ENCODE results near the gene GLO1.
A peak's percentile ranks its signal among the peaks of the same experiment; 100 is the strongest.

The GLO1 gene

DNA sequence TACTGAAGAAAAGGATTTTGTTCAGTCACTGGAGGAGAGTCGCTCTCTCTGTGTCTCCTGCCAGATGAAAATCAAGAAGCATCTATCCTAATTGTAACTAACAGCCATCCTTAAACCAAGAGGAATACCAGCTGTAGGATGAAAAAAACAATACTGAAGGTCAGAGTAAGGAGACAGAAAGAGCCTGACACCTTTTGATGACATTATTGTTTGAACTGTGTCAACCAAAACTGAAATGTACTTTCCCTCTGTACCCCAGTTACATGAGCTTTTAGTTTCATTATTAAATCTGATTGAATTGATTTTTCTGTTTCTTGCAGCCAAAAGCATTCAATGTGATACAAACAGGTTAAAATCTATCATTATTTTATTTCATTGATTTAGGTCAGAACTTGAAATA lies 46.0 kb downstream of the GLO1 start:
- H3K4me3 ChIP-seq (ENCODE audit: low read depth in 1 of 2, low read length in 2 of 2) = no peak overlapping the region
- no peaks in the 10 kb centered on the region for H3K27me3 ChIP-seq (ENCODE audit: low read depth, low read length)
- H3K36me3 ChIP-seq (ENCODE audit: control insufficient read depth in 1 of 2, insufficient read depth in 2 of 2, low read length in 2 of 2) = peaks cover 0 to 13% of the 10 kb centered on the region in 2 donors
- no peaks in the 10 kb centered on the region for H3K4me1 ChIP-seq (ENCODE audit: control insufficient read depth in 1 of 2, insufficient read depth in 2 of 2, low read length in 2 of 2)
- H3K9me3 ChIP-seq (ENCODE audit: control insufficient read depth in 1 of 2, low read length in 2 of 2) = no peaks in the 10 kb centered on the region
- H3K27ac ChIP-seq (ENCODE audit: low read length) = no peak overlapping the region

DNA sequence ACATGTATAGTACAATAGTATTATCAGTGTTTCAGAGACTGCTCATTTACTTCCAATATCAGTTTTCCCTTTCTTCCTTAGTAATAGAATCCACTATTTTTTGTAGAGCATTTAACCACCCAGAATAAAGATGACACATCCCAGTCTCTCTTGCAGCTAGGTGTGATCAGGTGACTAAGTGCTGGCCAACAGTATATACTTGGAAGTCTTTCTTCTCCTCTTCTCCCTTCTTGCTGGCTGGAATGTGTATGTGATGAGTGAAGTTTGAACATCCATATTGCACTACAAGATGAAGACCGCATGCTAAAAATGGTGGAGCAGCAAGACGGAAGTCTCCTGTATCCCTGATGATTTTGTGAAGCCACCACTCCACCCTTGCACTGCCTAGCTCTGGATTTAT lies 48.7 kb downstream of the GLO1 start:
- H3K4me1 ChIP-seq (ENCODE audit: control insufficient read depth in 1 of 2, insufficient read depth in 2 of 2, low read length in 2 of 2) = no peaks in the 10 kb centered on the region
- H3K4me3 ChIP-seq (ENCODE audit: low read depth in 1 of 2, low read length in 2 of 2) = no peak overlapping the region
- no peak overlapping the region for H3K27ac ChIP-seq (ENCODE audit: low read length)
- no peaks in the 10 kb centered on the region for H3K9me3 ChIP-seq (ENCODE audit: control insufficient read depth in 1 of 2, low read length in 2 of 2)
- no peaks in the 10 kb centered on the region for H3K27me3 ChIP-seq (ENCODE audit: low read depth, low read length)
- peaks cover 0 to 13% of the 10 kb centered on the region in 2 donors for H3K36me3 ChIP-seq (ENCODE audit: control insufficient read depth in 1 of 2, insufficient read depth in 2 of 2, low read length in 2 of 2)

DNA sequence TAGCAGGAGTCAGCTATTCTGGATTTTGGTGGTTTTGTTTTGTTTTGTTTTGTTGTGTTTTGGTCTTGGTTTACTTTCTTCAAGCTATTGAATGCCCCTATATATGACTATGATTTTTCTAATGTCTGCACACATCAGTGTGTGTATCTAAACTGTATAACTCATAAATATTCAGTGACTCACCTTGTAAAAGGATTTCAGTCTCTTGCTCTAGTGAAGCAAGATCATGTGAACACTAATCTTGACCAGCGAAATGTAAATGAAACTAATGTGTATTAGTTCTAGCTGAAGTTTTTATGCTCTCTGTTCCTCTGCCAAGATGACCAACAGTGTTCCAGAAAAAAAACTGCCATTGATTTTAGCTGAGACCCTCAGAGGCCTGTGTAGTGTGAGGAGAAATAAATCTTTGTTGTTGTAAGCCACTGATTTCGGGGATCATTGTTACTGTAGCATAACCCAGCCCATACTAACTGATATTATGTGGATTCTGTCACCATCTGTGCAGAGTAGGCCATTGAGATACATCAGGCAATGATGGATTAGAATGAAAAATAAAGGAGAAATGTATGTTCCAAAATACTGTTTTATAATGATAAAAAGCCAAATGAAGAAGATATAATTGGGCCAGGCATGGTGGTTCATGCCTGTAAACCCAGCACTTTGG lies 51.7 kb downstream of the GLO1 start:
- no peak overlapping the region for H3K27ac ChIP-seq (ENCODE audit: low read length)
- no peak overlapping the region for H3K4me3 ChIP-seq (ENCODE audit: low read depth in 1 of 2, low read length in 2 of 2)
- no peaks in the 10 kb centered on the region for H3K4me1 ChIP-seq (ENCODE audit: control insufficient read depth in 1 of 2, insufficient read depth in 2 of 2, low read length in 2 of 2)
- no peaks in the 10 kb centered on the region for H3K27me3 ChIP-seq (ENCODE audit: low read depth, low read length)
- H3K36me3 ChIP-seq (ENCODE audit: control insufficient read depth in 1 of 2, insufficient read depth in 2 of 2, low read length in 2 of 2) = peaks cover 0 to 5% of the 10 kb centered on the region in 2 donors
- H3K9me3 ChIP-seq (ENCODE audit: control insufficient read depth in 1 of 2, low read length in 2 of 2) = no peaks in the 10 kb centered on the region

DNA sequence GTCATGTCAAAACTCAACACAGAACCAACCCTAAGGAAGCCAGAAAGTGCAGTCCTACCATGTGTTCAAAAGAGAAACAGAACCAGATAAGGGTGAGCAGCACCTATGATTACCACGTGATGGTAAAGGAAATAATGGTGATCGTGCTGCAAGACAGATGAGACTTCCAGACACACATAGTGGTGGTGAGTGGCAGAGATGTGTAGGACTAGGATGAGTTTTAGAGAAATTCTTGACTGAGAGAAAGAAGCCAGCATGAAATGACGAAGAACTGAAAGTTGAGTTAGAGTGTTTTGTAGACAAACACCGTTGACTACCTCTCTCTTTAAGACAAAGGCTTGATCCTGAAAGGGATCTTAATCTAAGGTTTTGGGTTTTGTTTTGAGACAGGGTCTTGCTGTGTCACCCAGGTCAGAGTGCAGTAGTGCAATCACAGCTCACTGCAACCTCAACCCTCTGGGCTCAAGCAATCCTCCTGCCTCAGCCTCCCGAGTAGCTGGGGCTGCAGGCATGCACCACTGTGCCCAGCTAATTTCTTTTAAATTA lies 52.7 kb downstream of the GLO1 start:
- H3K9me3 ChIP-seq (ENCODE audit: control insufficient read depth in 1 of 2, low read length in 2 of 2) = no peaks in the 10 kb centered on the region
- H3K36me3 ChIP-seq (ENCODE audit: control insufficient read depth in 1 of 2, insufficient read depth in 2 of 2, low read length in 2 of 2) = no peaks in the 10 kb centered on the region
- no peaks in the 10 kb centered on the region for H3K27me3 ChIP-seq (ENCODE audit: low read depth, low read length)
- no peaks in the 10 kb centered on the region for H3K4me1 ChIP-seq (ENCODE audit: control insufficient read depth in 1 of 2, insufficient read depth in 2 of 2, low read length in 2 of 2)
- no peak overlapping the region for H3K27ac ChIP-seq (ENCODE audit: low read length)
- no peak overlapping the region for H3K4me3 ChIP-seq (ENCODE audit: low read depth in 1 of 2, low read length in 2 of 2)

DNA sequence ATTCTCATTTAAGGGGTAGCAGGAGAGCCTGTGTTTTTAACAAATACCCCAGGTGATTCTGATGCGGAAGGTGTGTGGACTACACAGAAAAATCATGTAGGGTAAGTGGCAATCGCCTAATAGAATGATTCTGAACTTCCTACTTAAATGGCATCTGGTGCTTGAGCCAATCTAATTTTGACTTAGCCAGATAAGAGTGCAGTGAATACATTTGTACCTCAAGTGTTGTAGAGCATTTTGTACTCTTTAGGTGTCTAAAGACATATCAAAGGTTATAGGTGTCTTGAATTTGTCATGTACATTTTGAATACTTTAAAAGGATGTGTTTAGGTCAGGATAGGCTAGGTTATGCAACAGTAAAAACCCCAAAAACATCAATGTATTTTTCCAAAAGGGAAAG lies 53.2 kb downstream of the GLO1 start:
- no peaks in the 10 kb centered on the region for H3K36me3 ChIP-seq (ENCODE audit: control insufficient read depth in 1 of 2, insufficient read depth in 2 of 2, low read length in 2 of 2)
- no peak overlapping the region for H3K4me3 ChIP-seq (ENCODE audit: low read depth in 1 of 2, low read length in 2 of 2)
- no peaks in the 10 kb centered on the region for H3K27me3 ChIP-seq (ENCODE audit: low read depth, low read length)
- H3K9me3 ChIP-seq (ENCODE audit: control insufficient read depth in 1 of 2, low read length in 2 of 2) = no peaks in the 10 kb centered on the region
- H3K4me1 ChIP-seq (ENCODE audit: control insufficient read depth in 1 of 2, insufficient read depth in 2 of 2, low read length in 2 of 2) = no peaks in the 10 kb centered on the region
- H3K27ac ChIP-seq (ENCODE audit: low read length) = no peak overlapping the region

DNA sequence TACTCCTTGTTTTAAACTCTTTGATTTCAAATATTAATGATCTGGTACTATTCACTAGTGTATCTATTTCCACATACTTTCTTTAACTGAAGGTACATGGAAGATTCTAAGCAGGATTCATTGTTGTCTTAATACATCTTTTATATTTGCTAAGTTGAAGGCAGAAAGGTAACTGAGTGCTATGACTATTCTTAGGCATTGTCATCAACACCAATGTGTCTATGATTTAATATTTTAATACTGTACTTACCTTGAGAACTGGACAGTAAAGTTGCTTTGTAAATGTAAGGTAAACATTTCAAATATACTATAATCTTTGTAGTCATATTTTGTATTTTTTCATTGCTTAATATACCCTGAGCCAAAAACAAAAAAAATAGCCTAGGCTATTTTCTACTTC lies 54.3 kb downstream of the GLO1 start:
- H3K36me3 ChIP-seq (ENCODE audit: control insufficient read depth in 1 of 2, insufficient read depth in 2 of 2, low read length in 2 of 2) = no peaks in the 10 kb centered on the region
- H3K9me3 ChIP-seq (ENCODE audit: control insufficient read depth in 1 of 2, low read length in 2 of 2) = no peaks in the 10 kb centered on the region
- no peaks in the 10 kb centered on the region for H3K27me3 ChIP-seq (ENCODE audit: low read depth, low read length)
- no peak overlapping the region for H3K27ac ChIP-seq (ENCODE audit: low read length)
- H3K4me3 ChIP-seq (ENCODE audit: low read depth in 1 of 2, low read length in 2 of 2) = no peak overlapping the region
- no peaks in the 10 kb centered on the region for H3K4me1 ChIP-seq (ENCODE audit: control insufficient read depth in 1 of 2, insufficient read depth in 2 of 2, low read length in 2 of 2)

DNA sequence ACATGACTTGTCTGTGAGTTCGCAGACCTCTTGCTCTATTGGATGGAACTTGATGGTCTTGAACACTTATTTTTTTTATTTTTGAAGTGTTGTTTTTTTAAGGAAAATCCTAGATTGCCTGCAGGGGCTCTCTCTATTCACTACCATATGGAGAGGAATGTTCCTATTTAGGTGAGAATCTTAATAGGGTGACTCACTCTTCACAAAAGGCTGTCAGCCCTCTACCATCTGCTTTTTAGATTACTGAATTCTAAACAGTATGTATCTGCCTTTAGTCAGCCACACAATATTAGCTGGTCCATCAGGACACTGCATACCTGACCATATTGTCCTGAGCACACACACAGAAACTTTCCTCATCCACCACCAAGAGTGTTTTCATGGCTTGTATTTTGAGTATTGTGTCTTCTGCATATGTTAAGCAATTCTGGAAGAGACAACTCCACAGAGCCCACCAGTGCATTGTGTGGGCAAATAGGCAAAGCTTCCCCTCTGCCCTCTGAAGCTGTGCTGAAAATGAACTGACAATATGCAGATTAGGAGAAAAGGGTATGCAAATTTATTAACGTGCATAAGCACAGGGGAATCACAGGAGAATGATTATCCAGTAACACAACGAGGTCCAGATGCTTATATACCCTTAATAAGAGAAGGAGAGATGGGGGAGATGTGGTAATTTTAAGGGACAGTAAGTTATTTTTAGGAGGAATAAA lies 56.6 kb downstream of the GLO1 start:
- Histone ChIP-seq H3K9me3 (ENCODE audit: control insufficient read depth in 1 of 2, low read length in 2 of 2) (no peaks in the 10 kb centered on the region), H3K27ac (ENCODE audit: low read length) (no peak overlapping the region), H3K27me3 (ENCODE audit: low read depth, low read length) (no peaks in the 10 kb centered on the region), H3K36me3 (ENCODE audit: control insufficient read depth in 1 of 2, insufficient read depth in 2 of 2, low read length in 2 of 2) (no peaks in the 10 kb centered on the region), H3K4me1 (ENCODE audit: control insufficient read depth in 1 of 2, insufficient read depth in 2 of 2, low read length in 2 of 2) (peaks cover 0 to 3% of the 10 kb centered on the region in 2 donors), H3K4me3 (ENCODE audit: low read depth in 1 of 2, low read length in 2 of 2) (no peak overlapping the region)

DNA sequence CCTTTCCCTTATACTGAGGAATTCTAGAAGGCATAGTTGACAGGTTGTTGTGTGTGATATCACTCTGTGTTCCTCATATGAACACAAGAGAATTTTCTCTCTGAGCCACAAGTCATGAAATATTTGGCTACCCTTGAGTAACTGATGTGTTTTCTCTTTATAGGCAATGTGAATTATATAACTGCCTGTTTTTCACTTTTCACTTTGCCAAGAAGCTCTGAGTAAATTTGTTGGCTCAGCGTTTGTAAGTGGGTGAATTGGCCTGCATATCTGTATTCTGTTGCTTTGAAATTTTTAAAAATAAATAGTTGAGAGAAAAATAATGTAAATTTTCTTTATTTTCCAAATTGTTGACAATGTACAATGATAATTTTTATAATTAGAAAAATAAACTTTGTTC lies 58.0 kb downstream of the GLO1 start:
- H3K27me3 ChIP-seq (ENCODE audit: low read depth, low read length) = no peaks in the 10 kb centered on the region
- H3K4me1 ChIP-seq (ENCODE audit: control insufficient read depth in 1 of 2, insufficient read depth in 2 of 2, low read length in 2 of 2) = peaks cover 0 to 13% of the 10 kb centered on the region in 2 donors
- H3K36me3 ChIP-seq (ENCODE audit: control insufficient read depth in 1 of 2, insufficient read depth in 2 of 2, low read length in 2 of 2) = no peaks in the 10 kb centered on the region
- H3K9me3 ChIP-seq (ENCODE audit: control insufficient read depth in 1 of 2, low read length in 2 of 2) = no peaks in the 10 kb centered on the region
- H3K4me3 ChIP-seq (ENCODE audit: low read depth in 1 of 2, low read length in 2 of 2) = no peak overlapping the region
- no peak overlapping the region for H3K27ac ChIP-seq (ENCODE audit: low read length)

DNA sequence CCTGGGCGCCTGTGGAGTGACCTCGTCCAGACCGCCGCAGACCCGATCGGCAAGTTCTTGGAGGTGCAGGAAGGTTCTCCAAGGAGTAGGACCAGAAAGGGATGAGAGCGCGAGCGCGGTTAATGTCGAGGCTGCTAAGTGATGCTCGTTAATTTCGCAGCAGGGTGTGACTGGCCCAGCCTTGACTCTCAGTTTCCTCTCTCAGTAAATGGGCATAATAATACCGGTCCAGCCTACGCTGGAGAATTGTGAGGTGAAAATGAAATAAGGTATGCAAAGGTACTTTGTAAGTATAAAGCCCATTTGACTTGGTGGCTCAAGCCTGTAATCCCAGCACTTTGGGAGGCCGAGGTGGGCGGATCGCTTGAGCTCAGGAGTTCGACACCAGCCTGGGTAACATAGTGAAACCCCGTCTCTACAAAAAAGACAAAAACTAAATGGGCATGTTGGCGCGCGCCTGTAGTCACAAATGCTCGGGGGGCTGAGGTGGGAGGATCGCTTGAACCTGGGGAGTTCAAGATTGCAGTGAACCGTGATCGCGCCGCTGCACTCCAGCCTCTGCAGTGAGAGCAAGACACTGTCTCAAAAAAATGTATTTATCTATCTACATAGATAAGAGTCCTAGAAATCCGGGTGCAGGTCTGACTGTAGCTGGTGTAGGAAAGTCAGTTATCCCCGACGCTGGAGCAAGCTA lies 62.6 kb downstream of the GLO1 start:
- H3K36me3 ChIP-seq (ENCODE audit: control insufficient read depth in 1 of 2, insufficient read depth in 2 of 2, low read length in 2 of 2) = no peaks in the 10 kb centered on the region
- peaks cover 8 to 17% of the 10 kb centered on the region in 2 donors for H3K4me1 ChIP-seq (ENCODE audit: control insufficient read depth in 1 of 2, insufficient read depth in 2 of 2, low read length in 2 of 2)
- peak overlapping the region; percentile 84 for H3K27ac ChIP-seq (ENCODE audit: low read length)
- peak overlapping the region; percentile 90 to 92 for H3K4me3 ChIP-seq (ENCODE audit: low read depth in 1 of 2, low read length in 2 of 2)
- no peaks in the 10 kb centered on the region for H3K27me3 ChIP-seq (ENCODE audit: low read depth, low read length)
- no peaks in the 10 kb centered on the region for H3K9me3 ChIP-seq (ENCODE audit: control insufficient read depth in 1 of 2, low read length in 2 of 2)

DNA sequence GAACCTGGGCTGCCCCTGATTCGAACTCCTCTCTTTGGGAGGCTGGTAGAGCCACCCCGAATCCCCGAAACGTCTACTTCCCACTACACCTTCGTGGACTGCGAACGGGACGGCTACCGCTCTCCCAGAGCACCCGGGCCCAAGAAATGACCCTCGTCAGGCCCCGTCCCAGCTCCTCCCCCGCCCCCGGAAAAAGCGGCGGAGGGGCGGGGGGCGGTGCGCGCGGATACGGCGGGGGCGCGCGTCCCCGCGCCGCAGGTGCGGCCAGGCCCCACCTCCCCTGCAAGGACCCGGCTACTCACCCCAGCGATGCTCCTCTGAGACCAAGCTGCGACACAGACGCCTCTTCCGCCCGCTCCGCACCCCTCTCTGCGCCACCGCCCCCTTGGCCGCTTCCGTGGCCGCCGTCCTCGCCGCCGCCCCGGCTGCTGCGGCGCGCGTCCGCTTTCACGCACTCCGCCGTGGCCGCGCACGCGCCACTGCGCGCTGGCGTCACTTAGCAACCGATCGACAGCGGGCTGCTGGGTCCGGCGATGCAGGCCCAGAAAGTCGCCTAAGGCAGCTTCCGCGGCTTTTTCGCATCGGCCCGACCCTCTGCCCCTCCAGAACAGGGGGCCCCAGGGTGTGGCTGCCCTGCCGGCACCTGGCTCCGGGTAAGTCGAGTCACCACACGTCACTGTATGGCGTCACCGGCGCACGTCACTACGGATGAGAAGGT lies 63.3 kb downstream of the GLO1 start, which contains the start of gene BTBD9:
Gene BTBD9, minus strand, starts transcription at position 432 of the 718 bp plus-strand sequence.
- H3K4me3 ChIP-seq (ENCODE audit: low read depth in 1 of 2, low read length in 2 of 2) = peak within 1 kb of the TSS; percentile 90 to 92
- H3K27ac ChIP-seq (ENCODE audit: low read length) = peak within 1 kb of the TSS; percentile 84
- H3K9me3 ChIP-seq (ENCODE audit: control insufficient read depth in 1 of 2, low read length in 2 of 2) = no peaks in the 10 kb centered on the region
- H3K27me3 ChIP-seq (ENCODE audit: low read depth, low read length) = no peaks in the 10 kb centered on the region
- no peaks in the 10 kb centered on the region for H3K36me3 ChIP-seq (ENCODE audit: control insufficient read depth in 1 of 2, insufficient read depth in 2 of 2, low read length in 2 of 2)
- H3K4me1 ChIP-seq (ENCODE audit: control insufficient read depth in 1 of 2, insufficient read depth in 2 of 2, low read length in 2 of 2) = peaks cover 8 to 17% of the 10 kb centered on the region in 2 donors
